H9 (cell line): ENCODE results near the gene KCNMA1. TPM values are rescaled to one million over a fixed set of nuclear protein-coding genes. Genes with fewer than 3 reads are reported as not detected.

ENCODE experiments used
- DNase-seq: peaks from one replicate; pipeline ENCODE4 v3.0.0-alpha.2; 2017
- H2AFZ ChIP-seq: one replicate; pipeline ENCODE4 v1.6.1; 2013; ENCODE audit warnings: mild to moderate bottlenecking, low read length, control low read depth, moderate library complexity
- H2AK5ac ChIP-seq: 2 replicates; pipeline ENCODE4 v1.6.1; 2013; ENCODE audit warnings: low read length, control low read depth, mixed read lengths; ENCODE audit not compliant: insufficient read length
- H2BK120ac ChIP-seq: one replicate; pipeline ENCODE4 v1.6.1; 2013; ENCODE audit warnings: low read depth, mild to moderate bottlenecking, low read length, control low read depth, inconsistent platforms; ENCODE audit not compliant: poor library complexity, severe bottlenecking
- H2BK12ac ChIP-seq: 2 replicates; pipeline ENCODE4 v1.6.1; 2013; ENCODE audit warnings: low read length, control low read depth, mixed read lengths, low read depth; ENCODE audit not compliant: insufficient read length
- H2BK15ac ChIP-seq: 2 replicates; pipeline ENCODE4 v1.6.1; 2013; ENCODE audit warnings: low read depth, low read length, control low read depth
- H2BK20ac ChIP-seq: one replicate; pipeline ENCODE4 v1.6.1; 2013; ENCODE audit warnings: low read depth, mild to moderate bottlenecking, low read length, control low read depth, inconsistent platforms; ENCODE audit not compliant: poor library complexity, severe bottlenecking
- H2BK5ac ChIP-seq: 2 replicates; pipeline ENCODE4 v1.6.1; 2013; ENCODE audit warnings: low read length, control low read depth, mixed read lengths; ENCODE audit not compliant: insufficient read length
- H3K14ac ChIP-seq: 2 replicates; pipeline ENCODE4 v1.6.1; 2013; ENCODE audit warnings: low read length, control low read depth; ENCODE audit not compliant: insufficient read depth
- H3K18ac ChIP-seq: 2 replicates; pipeline ENCODE4 v1.6.1; 2013; ENCODE audit warnings: low read depth, mild to moderate bottlenecking, mixed read lengths, low read length, control low read depth; ENCODE audit not compliant: insufficient read length
- H3K23ac ChIP-seq: 2 replicates; pipeline ENCODE4 v1.6.1; 2013; ENCODE audit warnings: low read length, control low read depth, mixed read lengths, low read depth; ENCODE audit not compliant: insufficient read length
- H3K23me2 ChIP-seq: 2 replicates; pipeline ENCODE4 v1.6.1; 2013; ENCODE audit warnings: low read depth, mild to moderate bottlenecking, mixed read lengths, low read length, control low read depth; ENCODE audit not compliant: insufficient read length, poor library complexity, severe bottlenecking
- H3K27ac ChIP-seq: 2 replicates; pipeline ENCODE4 v1.5.1; 2013; ENCODE audit warnings: low read length, control low read depth, mixed read lengths, low read depth; ENCODE audit not compliant: insufficient read length
- H3K27me3 ChIP-seq: 2 replicates; pipeline ENCODE4 v1.6.1; 2013; ENCODE audit warnings: low read length, control low read depth, inconsistent platforms; ENCODE audit not compliant: insufficient read depth
- H3K4ac ChIP-seq: 2 replicates; pipeline ENCODE4 v1.6.1; 2013; ENCODE audit warnings: low read depth, mild to moderate bottlenecking, control low read depth, inconsistent platforms, low read length, moderate library complexity
- H3K4me1 ChIP-seq: 2 replicates; pipeline ENCODE4 v1.6.1; 2013; ENCODE audit warnings: low read length, control low read depth, inconsistent platforms; ENCODE audit not compliant: insufficient read depth
- H3K4me2 ChIP-seq: 2 replicates; pipeline ENCODE4 v1.6.1; 2013; ENCODE audit warnings: low read length, control low read depth, mixed read lengths; ENCODE audit not compliant: insufficient read length, insufficient read depth
- H3K56ac ChIP-seq: 2 replicates; pipeline ENCODE4 v1.6.1; 2013; ENCODE audit warnings: low read depth, mild to moderate bottlenecking, mixed read lengths, low read length, control low read depth; ENCODE audit not compliant: insufficient read length
- H3K79me1 ChIP-seq: 2 replicates; pipeline ENCODE4 v1.6.1; 2013; ENCODE audit warnings: low read depth, mild to moderate bottlenecking, moderate library complexity, low read length, control low read depth, inconsistent platforms; ENCODE audit not compliant: insufficient read depth, poor library complexity, severe bottlenecking
- H3K79me2 ChIP-seq: 2 replicates; pipeline ENCODE4 v1.6.1; 2013; ENCODE audit warnings: low read length, control low read depth, inconsistent platforms; ENCODE audit not compliant: insufficient read depth
- H3K9ac ChIP-seq: 2 replicates; pipeline ENCODE4 v1.6.1; 2013; ENCODE audit warnings: low read length, control low read depth, mixed read lengths; ENCODE audit not compliant: insufficient read length; ENCODE audit errors: extremely low read depth
- H3K9me3 ChIP-seq: one replicate; pipeline ENCODE4 v1.6.1; 2013; ENCODE audit warnings: low read depth, low read length, inconsistent platforms; ENCODE audit not compliant: control insufficient read depth
- H3T11ph ChIP-seq: one replicate; pipeline ENCODE4 v1.6.1; 2013; ENCODE audit warnings: mild to moderate bottlenecking, low read length, control low read depth, inconsistent platforms
- H4K20me1 ChIP-seq: one replicate; pipeline ENCODE4 v1.6.1; 2013; ENCODE audit not compliant: control insufficient read depth, insufficient read length, insufficient read depth
- H4K5ac ChIP-seq: 2 replicates; pipeline ENCODE4 v1.6.1; 2013; ENCODE audit warnings: low read depth, mild to moderate bottlenecking, mixed read lengths, low read length, control low read depth; ENCODE audit not compliant: insufficient read length
- H4K8ac ChIP-seq: replicated peaks from 2 replicates; pipeline ENCODE4 v1.6.1; 2013; ENCODE audit warnings: low read length, control low read depth, mixed read lengths, low read depth; ENCODE audit not compliant: insufficient read length
- H4K91ac ChIP-seq: 2 replicates; pipeline ENCODE4 v1.6.1; 2013; ENCODE audit warnings: low read depth, mild to moderate bottlenecking, moderate library complexity, mixed read lengths, low read length, control low read depth; ENCODE audit not compliant: insufficient read length
- H3K27ac Mint-ChIP-seq, 3 experiments: 2 replicates in 2 of 3; 3 replicates in 1 of 3; pipeline ENCODE4 v1.8.0; 2020 to 2021; ENCODE audit warnings: mixed read lengths in 3 of 3, mild to moderate bottlenecking in 1 of 3, moderate library complexity in 1 of 3
- H3K27me3 Mint-ChIP-seq: 2 replicates; pipeline ENCODE4 v1.8.0; 2021; ENCODE audit warnings: low read depth, mild to moderate bottlenecking, moderate library complexity, mixed read lengths
- H3K36me3 Mint-ChIP-seq, 3 experiments: 2 replicates in 2 of 3; 3 replicates in 1 of 3; pipeline ENCODE4 v1.8.0; 2020 to 2021; ENCODE audit warnings: low read depth in 3 of 3, mixed read lengths in 3 of 3; ENCODE audit not compliant: insufficient read depth in 1 of 3
- H3K4me1 Mint-ChIP-seq, 2 experiments: 2 replicates each; pipeline ENCODE4 v1.8.0; 2020; ENCODE audit warnings: mixed read lengths in 2 of 2
- H3K4me3 Mint-ChIP-seq, 2 experiments: 2 replicates in 1 of 2; 3 replicates in 1 of 2; pipeline ENCODE4 v1.8.0; 2020 to 2021; ENCODE audit warnings: mild to moderate bottlenecking in 2 of 2, mixed read lengths in 2 of 2, moderate library complexity in 1 of 2
- H3K9me3 Mint-ChIP-seq, 2 experiments: 2 replicates in 1 of 2; 3 replicates in 1 of 2; pipeline ENCODE4 v1.8.0; 2020; ENCODE audit warnings: mild to moderate bottlenecking in 2 of 2, mixed read lengths in 2 of 2, moderate library complexity in 1 of 2
- CTCF ChIP-seq: fragments of 200-600 bp; sonication (generic); conservative IDR thresholded peaks from 3 replicates; pipeline ENCODE4 v1.8.0; 2021; ENCODE audit warnings: antibody characterized with exemption, mild to moderate bottlenecking
- whole genome bisulfite sequencing: extraction: QIAGEN DNeasy Blood & Tissue Kit; methylation state at CpG from one replicate; pipeline ENCODE4 v1.1.7; 2013; ENCODE audit warnings: missing lambda C conversion rate, low lambda C conversion rate, mixed read lengths; ENCODE audit not compliant: insufficient read length; ENCODE audit errors: extremely low coverage; 5-methylcytosine and 5-hydroxymethylcytosine counted together
- total RNA-seq: library from RNA; stranded (reverse); gene quantifications from 2 replicates; pipeline ENCODE4 v1.2.1, GENCODE V29; 2021

KCNMA1 gene
- total RNA-seq, 1 experiment from 2014 or later, result 2.0 TPM

GRCh38 chr10:77012812-77013500, 624.7 kb downstream of the KCNMA1 start:
- H2BK15ac ChIP-seq, result no peak overlapping the region
- no peak overlapping the region for H2AFZ ChIP-seq
- H2BK120ac ChIP-seq, result no peak overlapping the region
- no peak overlapping the region for H3K56ac ChIP-seq
- no peak overlapping the region for H3K27ac Mint-ChIP-seq
- no peak for DNase-seq
- H3K4me1 Mint-ChIP-seq, result no peaks in the 10 kb centered on the region
- no CpG with 5 or more reads among the region's 2 CpGs for WGBS
- no peak overlapping the region for H2BK12ac ChIP-seq
- no peak overlapping the region for H3K14ac ChIP-seq
- H3K79me2 ChIP-seq, result no peaks in the 10 kb centered on the region
- no peak overlapping the region for H3T11ph ChIP-seq
- H3K4me1 ChIP-seq, result no peaks in the 10 kb centered on the region
- H3K9me3 Mint-ChIP-seq, result no peaks in the 10 kb centered on the region
- H4K20me1 ChIP-seq, result no peaks in the 10 kb centered on the region
- H3K23ac ChIP-seq, result no peak overlapping the region
- no peak overlapping the region for H4K5ac ChIP-seq
- no peaks in the 10 kb centered on the region for H3K9me3 ChIP-seq
- no peaks in the 10 kb centered on the region for H3K27me3 ChIP-seq
- no peak for TF ChIP-seq CTCF
- H3K23me2 ChIP-seq, result no peaks in the 10 kb centered on the region
- no peak overlapping the region for H3K9ac ChIP-seq
- H3K18ac ChIP-seq, result no peak overlapping the region
- H4K91ac ChIP-seq, result no peak overlapping the region
- no peak overlapping the region for H3K27ac ChIP-seq
- H2BK20ac ChIP-seq, result no peak overlapping the region
- H3K79me1 ChIP-seq, result no peaks in the 10 kb centered on the region
- H3K36me3 Mint-ChIP-seq, result no peaks in the 10 kb centered on the region
- H4K8ac ChIP-seq, result no peak overlapping the region
- no peak overlapping the region for H3K4ac ChIP-seq
- peaks cover 6% of the 10 kb centered on the region for H3K27me3 Mint-ChIP-seq
- no peak overlapping the region for H2BK5ac ChIP-seq
- no peak overlapping the region for H2AK5ac ChIP-seq
- H3K4me3 Mint-ChIP-seq, result no peak overlapping the region
- H3K4me2 ChIP-seq, result no peak overlapping the region
